GM12878 (cell line): Measurements from ENCODE around the gene ESYT2. TPM values are rescaled to one million over a fixed set of nuclear protein-coding genes. Genes with fewer than 3 reads are reported as not detected.

Experiments used
- ATAC-seq: fragments of 200-7000 bp; cut with Tn5 transposase; 3 replicates; pipeline ENCODE4 v1.9.1; 2020; ENCODE audit warnings: mild to moderate bottlenecking, moderate library complexity
- BruUV-seq: library from RNA; stranded (reverse); fragments of 400-500 nt; replicated peaks from 2 replicates; lab custom pipeline; 2021; lab: Mats Ljungman, UMichigan
- CTCF ChIA-PET: fragments of 300-600 bp; sonication (Branson Sonifier 250); formaldehyde crosslinking; extraction: SDS; loops from one replicate; lab custom pipeline; 2021; ENCODE audit warnings: inconsistent platforms; lab: Yijun Ruan, JAX
- POLR2A ChIA-PET: fragments of 350-600 bp; formaldehyde crosslinking; extraction: SDS; loops from one replicate; lab custom pipeline; 2021; ENCODE audit warnings: inconsistent platforms; lab: Charles Lee
- RAD21 ChIA-PET: fragments of 300-600 bp; sonication (Branson Sonifier 250); formaldehyde crosslinking; loops from one replicate; lab custom pipeline; 2023; ENCODE audit warnings: antibody characterized with exemption; ENCODE audit not compliant: unreplicated experiment; lab: Charles Lee
- SMC1A ChIA-PET: fragments of 300-600 bp; sonication (Branson Sonifier 250); formaldehyde crosslinking; loops from one replicate; lab custom pipeline; 2023; ENCODE audit not compliant: unreplicated experiment, uncharacterized antibody; lab: Charles Lee
- DNase-seq: peaks from one replicate; pipeline ENCODE4 v3.0.0-alpha.2; 2011; ENCODE audit warnings: low read depth, low spot score
- FAIRE-seq: peaks from 3 replicates; lab custom pipeline; 2011; peaks lifted over from hg19 to GRCh38; lab: Jason Lieb, UNC
- H2AFZ ChIP-seq: 2 replicates; pipeline ENCODE4 v1.6.0; 2011; ENCODE audit warnings: low read depth, low read length, control low read depth; ENCODE audit not compliant: control insufficient read depth
- H3K27ac ChIP-seq: 2 replicates; pipeline ENCODE4 v1.5.1; 2011; ENCODE audit warnings: control low read depth; ENCODE audit not compliant: control insufficient read depth, insufficient read depth
- H3K27me3 ChIP-seq, 2 experiments: replicated peaks in 1 of 2; 2 replicates each; pipeline versions ENCODE4 v1.6.0 to v1.6.1; 2011; ENCODE audit warnings: low read length in 1 of 2; ENCODE audit not compliant: control insufficient read depth in 2 of 2, insufficient read depth in 2 of 2
- H3K36me3 ChIP-seq, 2 experiments: 2 replicates each; pipeline ENCODE4 v1.5.1; 2011; ENCODE audit warnings: low read length in 1 of 2; ENCODE audit not compliant: control insufficient read depth in 2 of 2, insufficient read depth in 2 of 2
- H3K4me1 ChIP-seq: 2 replicates; pipeline ENCODE4 v1.6.1; 2011; ENCODE audit warnings: mild to moderate bottlenecking, low read length, moderate library complexity, mixed read lengths; ENCODE audit not compliant: control insufficient read depth, insufficient read depth
- H3K4me2 ChIP-seq: 2 replicates; pipeline ENCODE4 v1.6.0; 2011; ENCODE audit warnings: control low read depth; ENCODE audit not compliant: control insufficient read depth, insufficient read depth
- H3K4me3 ChIP-seq: fragments of 200-600 bp; sonication (generic); 2 replicates; pipeline ENCODE4 v1.5.1; 2016
- H3K79me2 ChIP-seq: 2 replicates; pipeline ENCODE4 v1.6.0; 2011; ENCODE audit warnings: low read length; ENCODE audit not compliant: control insufficient read depth, insufficient read depth
- H3K9ac ChIP-seq: 2 replicates; pipeline ENCODE4 v1.8.0; 2011; ENCODE audit warnings: low read length, control low read depth, mixed read lengths; ENCODE audit not compliant: control insufficient read depth, insufficient read depth
- H3K9me3 ChIP-seq: replicated peaks from 3 replicates; pipeline ENCODE4 v1.5.1; 2011; ENCODE audit warnings: mild to moderate bottlenecking, low read length; ENCODE audit not compliant: control insufficient read depth, insufficient read depth
- H4K20me1 ChIP-seq: 2 replicates; pipeline ENCODE4 v1.6.0; 2011; ENCODE audit not compliant: control insufficient read depth, insufficient read depth
- KDM1A ChIP-seq: fragments of 200-600 bp; sonication (generic); IDR thresholded peaks from 2 replicates; pipeline ENCODE4 v1.6.1; 2016; ENCODE audit warnings: borderline replicate concordance
- MYC ChIP-seq: IDR thresholded peaks from 2 replicates; pipeline ENCODE4 v1.6.1; 2011; ENCODE audit warnings: mild to moderate bottlenecking, low read length, moderate library complexity, inconsistent platforms; ENCODE audit not compliant: insufficient read depth, insufficient replicate concordance, insufficient read length, severe bottlenecking
- SREBF1 ChIP-seq: IDR thresholded peaks from 2 replicates; pipeline ENCODE4 v1.6.1; 2012; ENCODE audit warnings: mild to moderate bottlenecking, low read length
- ZNF217 ChIP-seq: fragments of 450-650 bp; IDR thresholded peaks from 2 replicates; pipeline ENCODE4 v1.6.1; 2017; ENCODE audit warnings: antibody characterized with exemption, mild to moderate bottlenecking
- WGBS: methylation state at CpG from one replicate; pipeline ENCODE4 v1.1.6; 2016; ENCODE audit warnings: low lambda C conversion rate; ENCODE audit not compliant: insufficient replicate concordance, insufficient coverage; ENCODE audit errors: missing lambda C conversion rate; 5-methylcytosine and 5-hydroxymethylcytosine counted together
- in situ Hi-C: fragments of 300-500 bp; cut with MboI; formaldehyde crosslinking; loops from 9 replicates; pipeline ENCODE4 v1.14.3; 2018; ENCODE audit warnings: mixed read lengths
- intact Hi-C: fragments of 100-400 bp; cut with micrococcal nuclease; formaldehyde crosslinking; loops from one replicate; pipeline ENCODE4 v1.14.2; 2022; ENCODE audit not compliant: unreplicated experiment
- polyA plus RNA-seq, 11 experiments: library from polyadenylated mRNA; depleted of rRNA in 4 of 11; unstranded in 6 of 11; stranded (reverse) in 5 of 11; fragments of >200 nt; fragmentation: Nextera tagmentation in 4 of 11; fragmentation: Illumina TruSeq in 1 of 11; extraction: Ambion mirVana in 4 of 11; extraction: Trizol in 1 of 11; gene quantifications; 1 replicate in 1 of 11; 2 replicates in 10 of 11; pipeline versions ENCODE4 v1.2.1 to v1.2.3, GENCODE V29; 2011 to 2016; ENCODE audit warnings: inconsistent platforms in 2 of 11, missing spikeins in 2 of 11, low read depth in 1 of 11
- total RNA-seq, 4 experiments: library from RNA; depleted of rRNA in 3 of 4; stranded (reverse); fragments of >200 nt in 3 of 4; fragmentation: Illumina TruSeq in 1 of 4; extraction: Trizol in 1 of 4; gene quantifications; 2 replicates each; pipeline versions ENCODE4 v1.2.1 to v1.2.3, GENCODE V29; 2013 to 2021
- TF ChIP-seq, protein P1 (sequence below): fragments of 450-650 bp; IDR thresholded peaks from 2 replicates; pipeline ENCODE4 v1.6.1; 2017; ENCODE audit warnings: mild to moderate bottlenecking
- TF ChIP-seq, protein P2 (sequence below): IDR thresholded peaks from 2 replicates; pipeline ENCODE4 v1.6.1; 2011; ENCODE audit warnings: low read depth, low read length, improper control_type of control experiment, borderline replicate concordance
- TF ChIP-seq, protein P3 (sequence below): fragments of 450-650 bp; formaldehyde crosslinking; IDR thresholded peaks from 2 replicates; pipeline ENCODE4 v1.4.0; 2020; ENCODE audit warnings: mild to moderate bottlenecking, moderate library complexity

Gene ESYT2
- total and polyA plus RNA-seq, 10 of the 15 experiments (the other 5 are each of a cell fraction or from before 2014, with no cell fraction given): 1.9 to 44.6 (median 21.4) TPM

DNA sequence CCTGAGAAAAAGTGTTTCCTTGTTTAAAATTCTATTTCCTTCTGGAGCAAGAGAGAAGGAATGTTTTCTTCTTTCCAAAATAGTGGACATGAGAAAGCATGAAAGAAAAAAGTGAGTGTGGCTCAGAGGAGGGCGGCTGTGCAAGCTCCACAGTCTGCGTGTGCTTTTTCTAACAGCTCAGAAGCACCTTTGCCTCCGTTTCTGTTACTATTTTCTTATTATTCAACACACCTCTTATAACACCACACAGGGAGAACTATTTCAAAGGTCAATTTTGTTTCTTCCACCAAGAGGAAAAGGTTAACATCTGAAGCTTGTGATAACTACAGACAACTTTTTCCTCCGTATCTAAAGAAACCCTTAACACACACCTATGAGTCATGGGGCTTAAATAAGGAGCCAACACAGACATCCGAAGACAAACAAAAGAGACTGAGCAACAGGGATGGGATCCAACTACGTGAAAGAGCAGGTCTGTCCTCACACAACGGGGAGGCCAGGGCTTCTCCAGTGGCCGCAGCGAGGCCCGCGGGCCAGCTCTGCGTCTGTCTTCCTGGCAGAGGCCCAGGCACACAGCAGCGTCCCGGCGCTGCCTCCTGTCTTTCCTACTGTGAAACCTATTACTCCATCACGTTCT lies 88.5 kb downstream of the ESYT2 start:
- SMC1A ChIA-PET: interaction anchor here (0.6 to 1.0 kb wide), 3 partner anchors 27 to 236 kb away, joined by 3 to 4 read pairs (median 3); no protein-coding TSS in a partner anchor
- Histone ChIP-seq H3K4me3 (no peak overlapping the region), H3K36me3 (peaks cover 13 to 20% of the 10 kb centered on the region in 2 experiments), H3K9ac (no peak overlapping the region), H3K9me3 (no peaks in the 10 kb centered on the region), H2AFZ (no peak overlapping the region), H3K79me2 (no peaks in the 10 kb centered on the region), H3K27ac (no peak overlapping the region), H3K4me1 (no peaks in the 10 kb centered on the region), H4K20me1 (no peaks in the 10 kb centered on the region), H3K27me3 (no peaks in the 10 kb centered on the region), H3K4me2 (no peak overlapping the region)
- no peak for DNase-seq
- in situ Hi-C loops (no loop called here), intact Hi-C loops (no loop called here)
- FAIRE-seq: no peak
- TF ChIP-seq MYC (no peak), ZNF217 (no peak), KDM1A (no peak), SREBF1 (no peak)
- TF ChIP-seq, protein P1, sequence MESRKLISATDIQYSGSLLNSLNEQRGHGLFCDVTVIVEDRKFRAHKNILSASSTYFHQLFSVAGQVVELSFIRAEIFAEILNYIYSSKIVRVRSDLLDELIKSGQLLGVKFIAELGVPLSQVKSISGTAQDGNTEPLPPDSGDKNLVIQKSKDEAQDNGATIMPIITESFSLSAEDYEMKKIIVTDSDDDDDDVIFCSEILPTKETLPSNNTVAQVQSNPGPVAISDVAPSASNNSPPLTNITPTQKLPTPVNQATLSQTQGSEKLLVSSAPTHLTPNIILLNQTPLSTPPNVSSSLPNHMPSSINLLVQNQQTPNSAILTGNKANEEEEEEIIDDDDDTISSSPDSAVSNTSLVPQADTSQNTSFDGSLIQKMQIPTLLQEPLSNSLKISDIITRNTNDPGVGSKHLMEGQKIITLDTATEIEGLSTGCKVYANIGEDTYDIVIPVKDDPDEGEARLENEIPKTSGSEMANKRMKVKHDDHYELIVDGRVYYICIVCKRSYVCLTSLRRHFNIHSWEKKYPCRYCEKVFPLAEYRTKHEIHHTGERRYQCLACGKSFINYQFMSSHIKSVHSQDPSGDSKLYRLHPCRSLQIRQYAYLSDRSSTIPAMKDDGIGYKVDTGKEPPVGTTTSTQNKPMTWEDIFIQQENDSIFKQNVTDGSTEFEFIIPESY: no peak
- TF ChIP-seq, protein P2, sequence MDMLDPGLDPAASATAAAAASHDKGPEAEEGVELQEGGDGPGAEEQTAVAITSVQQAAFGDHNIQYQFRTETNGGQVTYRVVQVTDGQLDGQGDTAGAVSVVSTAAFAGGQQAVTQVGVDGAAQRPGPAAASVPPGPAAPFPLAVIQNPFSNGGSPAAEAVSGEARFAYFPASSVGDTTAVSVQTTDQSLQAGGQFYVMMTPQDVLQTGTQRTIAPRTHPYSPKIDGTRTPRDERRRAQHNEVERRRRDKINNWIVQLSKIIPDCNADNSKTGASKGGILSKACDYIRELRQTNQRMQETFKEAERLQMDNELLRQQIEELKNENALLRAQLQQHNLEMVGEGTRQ: no peak
- TF ChIP-seq, protein P3, sequence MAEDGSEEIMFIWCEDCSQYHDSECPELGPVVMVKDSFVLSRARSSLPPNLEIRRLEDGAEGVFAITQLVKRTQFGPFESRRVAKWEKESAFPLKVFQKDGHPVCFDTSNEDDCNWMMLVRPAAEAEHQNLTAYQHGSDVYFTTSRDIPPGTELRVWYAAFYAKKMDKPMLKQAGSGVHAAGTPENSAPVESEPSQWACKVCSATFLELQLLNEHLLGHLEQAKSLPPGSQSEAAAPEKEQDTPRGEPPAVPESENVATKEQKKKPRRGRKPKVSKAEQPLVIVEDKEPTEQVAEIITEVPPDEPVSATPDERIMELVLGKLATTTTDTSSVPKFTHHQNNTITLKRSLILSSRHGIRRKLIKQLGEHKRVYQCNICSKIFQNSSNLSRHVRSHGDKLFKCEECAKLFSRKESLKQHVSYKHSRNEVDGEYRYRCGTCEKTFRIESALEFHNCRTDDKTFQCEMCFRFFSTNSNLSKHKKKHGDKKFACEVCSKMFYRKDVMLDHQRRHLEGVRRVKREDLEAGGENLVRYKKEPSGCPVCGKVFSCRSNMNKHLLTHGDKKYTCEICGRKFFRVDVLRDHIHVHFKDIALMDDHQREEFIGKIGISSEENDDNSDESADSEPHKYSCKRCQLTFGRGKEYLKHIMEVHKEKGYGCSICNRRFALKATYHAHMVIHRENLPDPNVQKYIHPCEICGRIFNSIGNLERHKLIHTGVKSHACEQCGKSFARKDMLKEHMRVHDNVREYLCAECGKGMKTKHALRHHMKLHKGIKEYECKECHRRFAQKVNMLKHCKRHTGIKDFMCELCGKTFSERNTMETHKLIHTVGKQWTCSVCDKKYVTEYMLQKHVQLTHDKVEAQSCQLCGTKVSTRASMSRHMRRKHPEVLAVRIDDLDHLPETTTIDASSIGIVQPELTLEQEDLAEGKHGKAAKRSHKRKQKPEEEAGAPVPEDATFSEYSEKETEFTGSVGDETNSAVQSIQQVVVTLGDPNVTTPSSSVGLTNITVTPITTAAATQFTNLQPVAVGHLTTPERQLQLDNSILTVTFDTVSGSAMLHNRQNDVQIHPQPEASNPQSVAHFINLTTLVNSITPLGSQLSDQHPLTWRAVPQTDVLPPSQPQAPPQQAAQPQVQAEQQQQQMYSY (CRISPR knock-in tag): no peak
- RAD21 ChIA-PET: interaction anchor here (1.0 to 1.8 kb wide), 2 partner anchors 8 to 236 kb away, joined by 3 to 5 read pairs; no protein-coding TSS in a partner anchor
- POLR2A ChIA-PET: interaction anchor here (1.5 kb wide), 1 partner anchor 11 kb away, joined by 3 read pairs; no protein-coding TSS in a partner anchor
- CTCF ChIA-PET: interaction anchor here (1.1 to 2.0 kb wide), 2 partner anchors 22 to 236 kb away, joined by 3 to 5 read pairs; no protein-coding TSS in a partner anchor
- no peak for ATAC-seq
- WGBS: 97% methylated on average over 16 of the region's 16 CpGs
- BruUV-seq: no TSS peak
